Measurements from ENCODE around the gene IL1RAP. TPM values are rescaled to one million over a fixed set of nuclear protein-coding genes. Genes with fewer than 3 reads are reported as not detected.

Gene IL1RAP
- total RNA-seq, 4 donors from 2014 or later, result 4.5 to 13.9 (median 5.2) TPM

DNA sequence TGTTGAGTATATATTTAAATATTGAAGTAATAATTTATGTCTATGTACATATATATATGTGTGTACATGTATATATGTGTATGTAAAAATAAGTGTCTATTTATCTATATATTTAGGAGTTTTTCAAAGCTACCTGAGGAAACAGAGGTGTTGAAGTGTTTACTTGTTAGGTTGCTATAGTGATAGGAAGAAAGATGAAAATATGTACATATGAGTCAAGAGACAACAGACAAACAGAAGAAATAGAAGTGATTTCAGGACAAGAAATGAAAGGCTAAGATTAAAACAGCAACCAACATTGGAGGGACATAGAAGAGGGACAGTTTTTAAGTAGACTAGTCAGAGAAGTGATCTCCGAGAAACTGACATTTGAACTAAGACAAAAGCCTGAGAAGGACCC is 11.1 kb downstream of the IL1RAP start:
- Histone ChIP-seq H3K36me3 (no peaks in the 10 kb centered on the region), H3K27ac (replicated peaks in 1 of 4) (no peak overlapping the region), H3K9me3 (no peaks in the 10 kb centered on the region), H3K4me3 (no peak overlapping the region), H3K27me3 (no peaks in the 10 kb centered on the region), H3K4me1 (peaks cover 0 to 6% (median 0%) of the 10 kb centered on the region in 4 donors)
- 89% methylated on average over 1 of the region's 1 CpG for WGBS
- DNase-seq (ENCODE audit: extremely low spot score), result no peak
- intact Hi-C loops (cut with DNase I), result no loop called here
- TF ChIP-seq POLR2A (IDR thresholded peaks at IDR 0.05; ENCODE audit: low read depth), result no peak
- TF ChIP-seq EP300 (IDR thresholded peaks at IDR 0.05), result no peak
- no peak for TF ChIP-seq POLR2AphosphoS5 (IDR thresholded peaks at IDR 0.05)
- no peak for TF ChIP-seq CTCF (IDR thresholded peaks at IDR 0.05)

- no peaks in the 10 kb centered on the region for H3K27me3 ChIP-seq
- 92% methylated on average over 2 of the region's 2 CpGs for WGBS
- no peak for DNase-seq (ENCODE audit: extremely low spot score)
- TF ChIP-seq CTCF (IDR thresholded peaks at IDR 0.05), result no peak
- TF ChIP-seq POLR2A (IDR thresholded peaks at IDR 0.05; ENCODE audit: low read depth), result no peak
- no peak for TF ChIP-seq POLR2AphosphoS5 (IDR thresholded peaks at IDR 0.05)
- TF ChIP-seq EP300 (IDR thresholded peaks at IDR 0.05), result no peak
- no peaks in the 10 kb centered on the region for H3K36me3 ChIP-seq
- no peak overlapping the region for H3K27ac ChIP-seq (replicated peaks in 1 of 4)
- no peaks in the 10 kb centered on the region for H3K9me3 ChIP-seq
- no peak overlapping the region for H3K4me3 ChIP-seq
- H3K4me1 ChIP-seq, result peaks cover 0 to 6% (median 0%) of the 10 kb centered on the region in 4 donors
- intact Hi-C loops (cut with DNase I), result no loop called here
Observed at GRCh38 chr3:190525634-190526033, 11.7 kb downstream of the IL1RAP start.

- Histone ChIP-seq H3K36me3 (no peaks in the 10 kb centered on the region), H3K27me3 (no peaks in the 10 kb centered on the region), H3K4me1 (peaks cover 0 to 6% (median 0%) of the 10 kb centered on the region in 4 donors), H3K9me3 (no peaks in the 10 kb centered on the region), H3K27ac (replicated peaks in 1 of 4) (no peak overlapping the region), H3K4me3 (no peak overlapping the region)
- WGBS, result 74% methylated on average over 5 of the region's 5 CpGs
- intact Hi-C loops (cut with DNase I), result no loop called here
- no peak for DNase-seq (ENCODE audit: extremely low spot score)
- no peak for TF ChIP-seq CTCF (IDR thresholded peaks at IDR 0.05)
- no peak for TF ChIP-seq POLR2AphosphoS5 (IDR thresholded peaks at IDR 0.05)
- no peak for TF ChIP-seq EP300 (IDR thresholded peaks at IDR 0.05)
- TF ChIP-seq POLR2A (IDR thresholded peaks at IDR 0.05; ENCODE audit: low read depth), result no peak
Observed at GRCh38 chr3:190526787-190527762, 13.2 kb downstream of the IL1RAP start.

DNA sequence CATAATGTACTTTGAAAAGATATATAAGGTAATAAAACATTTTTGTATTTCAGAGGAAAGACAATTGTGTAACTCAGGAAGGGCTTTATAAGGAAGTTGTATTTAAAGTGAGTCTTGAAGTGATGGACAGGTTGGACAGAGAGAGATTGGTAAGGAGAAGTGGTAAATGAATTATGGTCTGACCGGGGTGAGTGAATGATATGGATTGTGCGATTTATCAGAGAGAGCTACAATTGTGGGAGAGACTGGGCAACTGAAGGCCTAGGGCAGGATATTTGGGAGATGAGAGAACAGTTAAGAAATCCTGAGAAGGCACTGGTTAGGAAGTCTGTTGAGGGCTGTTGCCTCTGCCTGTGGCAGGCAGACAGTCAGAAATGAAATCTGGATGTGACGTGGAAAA is 14.8 kb downstream of the IL1RAP start:
- TF ChIP-seq EP300 (IDR thresholded peaks at IDR 0.05) (no peak), POLR2A (IDR thresholded peaks at IDR 0.05; ENCODE audit: low read depth) (no peak), CTCF (IDR thresholded peaks at IDR 0.05) (no peak), POLR2AphosphoS5 (IDR thresholded peaks at IDR 0.05) (no peak)
- Histone ChIP-seq H3K4me3 (no peak overlapping the region), H3K27me3 (no peaks in the 10 kb centered on the region), H3K4me1 (peaks cover 0 to 18% (median 10%) of the 10 kb centered on the region in 4 donors), H3K27ac (replicated peaks in 1 of 4) (no peak overlapping the region), H3K36me3 (no peaks in the 10 kb centered on the region), H3K9me3 (no peaks in the 10 kb centered on the region)
- intact Hi-C loops (cut with DNase I), result no loop called here
- WGBS, result 73% methylated on average over 3 of the region's 3 CpGs
- no peak for DNase-seq (ENCODE audit: extremely low spot score)

Measured in esophagus muscularis mucosa (tissue), 4 donors.